ENCODE data around the gene PRICKLE4.

- no peak for TF ChIP-seq EZH2 (IDR thresholded peaks at IDR 0.05; ENCODE audit: insufficient read depth, low read length)
- no peak for TF ChIP-seq CTCF (IDR thresholded peaks at IDR 0.05; ENCODE audit: insufficient read depth, low read depth, low read length)
Measured at GRCh38 chr6:41757931-41758640, 22.5 kb upstream of the PRICKLE4 start.

Data from astrocyte (in vitro differentiated cells and primary cell).